NT2/D1 (cell line): ENCODE measurements around the gene UNC93A.

Experiments
- YY1 ChIP-seq: IDR thresholded peaks from 2 replicates; pipeline ENCODE4 v1.6.1; 2011; ENCODE audit not compliant: insufficient read length, insufficient read depth
- ZNF274 ChIP-seq: IDR thresholded peaks from 2 replicates; pipeline ENCODE4 v1.6.1; 2011; ENCODE audit warnings: mild to moderate bottlenecking, low read depth, low read length

- TF ChIP-seq ZNF274 (no peak), YY1 (no peak)
Measured at GRCh38 chr6:167293590-167294091, 2.5 kb downstream of the UNC93A start.
